ENCODE results near the gene LRP1-AS.
"Not testable (repeated sequence)": the region's sequence is repeated elsewhere in the genome, so short reads cannot be mapped to it uniquely, and the experiment has no call there.

LRP1-AS gene

GRCh38 chr12:57139796-57140649 is 7.4 kb downstream of the LRP1-AS start:
- DNase-seq (ENCODE audit: low read depth), result no peak

GRCh38 chr12:57138526-57139272 is 8.7 kb downstream of the LRP1-AS start:
- no peak for DNase-seq (ENCODE audit: low read depth)

- no peak for DNase-seq (ENCODE audit: low read depth)
These were observed 11.7 kb downstream of the LRP1-AS start for GRCh38 chr12:57135527-57136326.

- DNase-seq (ENCODE audit: low read depth), result no peak
These were observed 12.5 kb downstream of the LRP1-AS start for GRCh38 chr12:57134949-57135348.

- DNase-seq (ENCODE audit: low read depth), result no peak
These were observed 13.5 kb downstream of the LRP1-AS start for GRCh38 chr12:57133916-57134315.

- no peak for DNase-seq (ENCODE audit: low read depth)
These were observed 14.3 kb downstream of the LRP1-AS start for GRCh38 chr12:57133013-57133569.

- no peak for DNase-seq (ENCODE audit: low read depth)
These were observed 15.3 kb downstream of the LRP1-AS start for GRCh38 chr12:57131896-57132744.

- DNase-seq (ENCODE audit: low read depth), result no peak
These were observed 16.5 kb downstream of the LRP1-AS start for GRCh38 chr12:57130941-57131340.

- DNase-seq (ENCODE audit: low read depth), result no peak
These were observed 17.5 kb downstream of the LRP1-AS start for GRCh38 chr12:57129889-57130288.

GRCh38 chr12:57129321-57129842 is 18.0 kb downstream of the LRP1-AS start:
- DNase-seq (ENCODE audit: low read depth), result no peak

GRCh38 chr12:57128519-57129247 is 18.7 kb downstream of the LRP1-AS start:
- DNase-seq (ENCODE audit: low read depth), result no peak

GRCh38 chr12:57127726-57128518 is 19.5 kb downstream of the LRP1-AS start, which contains the start of gene LRP1:
Gene LRP1, plus strand, starts transcription at chr12:57128483. Its CDS starts 482 bp downstream, at chr12:57128965.
- peak; percentile 66 for DNase-seq (ENCODE audit: low read depth)

- DNase-seq (ENCODE audit: low read depth), result peak; percentile 61
These were observed 20.2 kb downstream of the LRP1-AS start for GRCh38 chr12:57127101-57127725.

GRCh38 chr12:57126561-57126960 is 20.9 kb downstream of the LRP1-AS start:
- DNase-seq (ENCODE audit: low read depth), result no peak

GRCh38 chr12:57126061-57126460 is 21.4 kb downstream of the LRP1-AS start:
- no peak for DNase-seq (ENCODE audit: low read depth)

- DNase-seq (ENCODE audit: low read depth), result peak; percentile 41
These were observed 23.1 kb downstream of the LRP1-AS start for GRCh38 chr12:57124261-57124877.

GRCh38 chr12:57123813-57124212 is 23.6 kb downstream of the LRP1-AS start:
- no peak for DNase-seq (ENCODE audit: low read depth)

GRCh38 chr12:57120718-57121117 is 26.7 kb downstream of the LRP1-AS start:
- not testable (repeated sequence) for DNase-seq (ENCODE audit: low read depth)

All from stimulated activated CD8-positive, alpha-beta memory T cell treated with anti-CD3 and anti-CD28 coated beads, Interleukin-12 subunit alpha, Interleukin-12 subunit beta, amount 100 ng/mL, for 4 hours (primary cell).